CD4-positive, alpha-beta T cell (primary cell): ENCODE data around the gene MARCHF9. TPM values are rescaled to one million over a fixed set of nuclear protein-coding genes. Genes with fewer than 3 reads are reported as not detected.
A peak's percentile ranks its signal among the peaks of the same experiment; 100 is the strongest.

ENCODE experiments used
- ATAC-seq: fragments of 200-7000 bp; cut with Tn5 transposase; one replicate; pipeline ENCODE4 v1.10.0; 2022; ENCODE audit warnings: mild to moderate bottlenecking; ENCODE audit not compliant: poor library complexity
- CTCF ChIA-PET: fragments of 350-600 bp; sonication (Branson Sonifier 250); formaldehyde crosslinking; loops from one replicate; lab custom pipeline; 2021; ENCODE audit warnings: antibody characterized with exemption, inconsistent platforms; lab: Charles Lee
- POLR2A ChIA-PET: fragments of 350-600 bp; sonication (Branson Sonifier 250); formaldehyde crosslinking; loops from one replicate; lab custom pipeline; 2021; ENCODE audit warnings: antibody characterized with exemption, inconsistent platforms; lab: Charles Lee
- DNase-seq, 14 experiments: peaks; one replicate each; pipeline ENCODE4 v3.0.0-alpha.2; 2013 to 2020; ENCODE audit warnings: mixed read lengths in 2 of 14
- H3K27ac ChIP-seq, 2 donors: one replicate each; pipeline versions ENCODE4 v1.5.1 to v1.7.0; 2013; ENCODE audit warnings: low read length in 2 of 2, low read depth in 1 of 2, mild to moderate bottlenecking in 1 of 2
- H3K27me3 ChIP-seq, 2 experiments: 1 replicate in 1 of 2; 2 replicates in 1 of 2; pipeline versions ENCODE4 v1.6.1 to v1.7.0; 2013; ENCODE audit warnings: low read length in 2 of 2, control low read depth in 1 of 2, mild to moderate bottlenecking in 1 of 2, moderate library complexity in 1 of 2; ENCODE audit not compliant: insufficient read depth in 2 of 2, control insufficient read depth in 1 of 2
- H3K36me3 ChIP-seq: one replicate; pipeline ENCODE4 v1.6.1; 2013; ENCODE audit warnings: low read length, control low read depth; ENCODE audit not compliant: insufficient read depth
- H3K4me1 ChIP-seq: one replicate; pipeline ENCODE4 v1.6.1; 2013; ENCODE audit warnings: low read length, control low read depth; ENCODE audit not compliant: insufficient read depth
- H3K4me3 ChIP-seq: one replicate; pipeline ENCODE4 v1.5.1; 2013; ENCODE audit warnings: mild to moderate bottlenecking, low read length, moderate library complexity
- H3K9me3 ChIP-seq, 2 experiments: 1 replicate in 1 of 2; 2 replicates in 1 of 2; pipeline versions ENCODE4 v1.6.1 to v1.7.0; 2013; ENCODE audit warnings: low read length in 2 of 2, mild to moderate bottlenecking in 2 of 2, control low read depth in 1 of 2, moderate library complexity in 1 of 2; ENCODE audit not compliant: control insufficient read depth in 1 of 2, insufficient read depth in 1 of 2
- H3K27ac Mint-ChIP-seq: one replicate; pipeline ENCODE4 v1.8.0; 2020; ENCODE audit warnings: mixed read lengths
- H3K27me3 Mint-ChIP-seq: one replicate; pipeline ENCODE4 v1.8.0; 2021; ENCODE audit warnings: mixed read lengths
- H3K36me3 Mint-ChIP-seq: one replicate; pipeline ENCODE4 v1.8.0; 2021; ENCODE audit warnings: low read depth, mixed read lengths
- H3K4me1 Mint-ChIP-seq: one replicate; pipeline ENCODE4 v1.8.0; 2021; ENCODE audit warnings: low read depth, mixed read lengths
- H3K4me3 Mint-ChIP-seq: one replicate; pipeline ENCODE4 v1.8.0; 2020; ENCODE audit warnings: mild to moderate bottlenecking, mixed read lengths
- H3K9me3 Mint-ChIP-seq: one replicate; pipeline ENCODE4 v1.8.0; 2020; ENCODE audit warnings: mixed read lengths
- intact Hi-C, 2 experiments: fragments of 100-400 bp; cut with DNase I in 1 of 2; cut with micrococcal nuclease in 1 of 2; formaldehyde crosslinking; loops; one replicate each; pipeline versions ENCODE4 v1.15.1 to v1.9.0; 2023 to 2025; cut with DNase I, micrococcal nuclease
- total RNA-seq, 174 experiments: library from RNA in 2 of 174; stranded (reverse) in 2 of 174; gene quantifications; one replicate each; pipeline ENCODE4 v1.2.3 and lab custom pipeline; 2021 to 2026
- TF ChIP-seq, protein P1 (sequence below): fragments of 200-600 bp; IDR thresholded peaks from one replicate; pipeline ENCODE4 v1.8.0; 2022; ENCODE audit warnings: antibody characterized with exemption, mild to moderate bottlenecking

MARCHF9 gene
- total RNA-seq, 2 experiments from 2014 or later: 39.9 to 40.8 TPM

DNA sequence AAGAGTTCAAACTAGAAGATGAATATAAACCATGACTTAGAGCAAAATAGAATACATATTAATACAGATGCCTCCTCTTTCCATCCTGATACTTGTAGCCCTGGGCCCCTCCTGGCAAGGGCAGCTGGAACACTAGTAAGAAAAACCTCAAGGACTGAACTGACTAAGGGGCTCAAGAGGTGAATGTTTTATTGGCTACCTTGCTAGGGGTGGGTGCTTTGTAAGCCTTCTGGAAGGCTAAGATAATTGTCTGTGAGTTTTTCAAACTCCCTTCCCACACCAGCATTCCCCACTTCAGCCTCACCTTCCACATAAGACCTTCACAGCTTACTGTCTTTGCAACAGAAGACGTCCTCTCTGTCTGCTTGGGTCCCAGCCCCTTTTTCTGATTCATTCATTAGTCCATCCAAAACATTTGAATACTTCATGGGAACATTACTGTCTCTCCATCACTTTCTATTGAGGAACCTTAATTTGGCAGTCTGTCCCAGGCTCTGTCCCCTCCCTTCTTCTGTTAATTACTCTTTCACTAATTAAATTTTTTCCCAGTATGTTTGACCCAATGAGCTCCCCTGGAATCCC lies 1.1 kb upstream of the MARCHF9 start:
- Mint-ChIP-seq H3K9me3 (no peaks in the 10 kb centered on the region), H3K4me3 (peak overlapping the region; percentile 89), H3K27ac (peak overlapping the region; percentile 87), H3K4me1 (peaks cover 65% of the 10 kb centered on the region), H3K36me3 (peaks cover 51% of the 10 kb centered on the region), H3K27me3 (no peaks in the 10 kb centered on the region)
- ChIA-PET CTCF (no interaction called here), POLR2A (interaction anchor here (0.6 to 4.1 kb wide), 5 partner anchors 9 to 187 kb away, joined by 3 to 28 read pairs (median 4); partner anchors contain the start of genes EEF1AKMT3, METTL1, OS9 and TSPAN31)
- Histone ChIP-seq H3K4me1 (peaks cover 57% of the 10 kb centered on the region), H3K27ac (peak overlapping the region; percentile 56 to 75), H3K27me3 (no peaks in the 10 kb centered on the region), H3K9me3 (no peaks in the 10 kb centered on the region), H3K36me3 (peaks cover 25% of the 10 kb centered on the region), H3K4me3 (peak overlapping the region; percentile 61)
- TF ChIP-seq, protein P1, sequence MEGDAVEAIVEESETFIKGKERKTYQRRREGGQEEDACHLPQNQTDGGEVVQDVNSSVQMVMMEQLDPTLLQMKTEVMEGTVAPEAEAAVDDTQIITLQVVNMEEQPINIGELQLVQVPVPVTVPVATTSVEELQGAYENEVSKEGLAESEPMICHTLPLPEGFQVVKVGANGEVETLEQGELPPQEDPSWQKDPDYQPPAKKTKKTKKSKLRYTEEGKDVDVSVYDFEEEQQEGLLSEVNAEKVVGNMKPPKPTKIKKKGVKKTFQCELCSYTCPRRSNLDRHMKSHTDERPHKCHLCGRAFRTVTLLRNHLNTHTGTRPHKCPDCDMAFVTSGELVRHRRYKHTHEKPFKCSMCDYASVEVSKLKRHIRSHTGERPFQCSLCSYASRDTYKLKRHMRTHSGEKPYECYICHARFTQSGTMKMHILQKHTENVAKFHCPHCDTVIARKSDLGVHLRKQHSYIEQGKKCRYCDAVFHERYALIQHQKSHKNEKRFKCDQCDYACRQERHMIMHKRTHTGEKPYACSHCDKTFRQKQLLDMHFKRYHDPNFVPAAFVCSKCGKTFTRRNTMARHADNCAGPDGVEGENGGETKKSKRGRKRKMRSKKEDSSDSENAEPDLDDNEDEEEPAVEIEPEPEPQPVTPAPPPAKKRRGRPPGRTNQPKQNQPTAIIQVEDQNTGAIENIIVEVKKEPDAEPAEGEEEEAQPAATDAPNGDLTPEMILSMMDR: no peak
- DNase-seq (peak in 2 of 14 experiments; percentile 16 to 28), ATAC-seq (no peak)
- intact Hi-C loops: loop anchor here (5.0 kb wide), 3 partner anchors 93 to 277 kb away; partner anchors contain the start of genes ARHGAP9 (in 1 of the 2), CTDSP2 (in 1 of the 2), DDIT3 (in 1 of the 2) and MBD6 (in 1 of the 2)

DNA sequence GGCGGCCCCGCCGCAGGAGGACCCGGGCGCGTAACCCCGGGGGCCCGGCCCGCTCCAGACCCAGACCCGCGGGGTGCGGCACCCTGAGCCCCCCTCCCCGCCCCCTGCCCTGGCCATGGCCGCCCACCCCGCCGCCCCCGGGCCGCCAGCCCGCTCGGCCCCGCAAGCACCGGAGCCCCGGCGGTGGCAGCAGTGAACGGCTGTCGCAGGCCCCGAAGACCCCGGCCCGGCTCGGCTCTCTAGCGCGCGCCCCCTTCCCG lies 221 bp downstream of the MARCHF9 start:
- Histone ChIP-seq H3K27ac (peak overlapping the region in 1 of 2 donors; percentile 75), H3K4me3 (peak overlapping the region; percentile 61), H3K27me3 (no peaks in the 10 kb centered on the region), H3K36me3 (peaks cover 24% of the 10 kb centered on the region), H3K4me1 (peaks cover 63% of the 10 kb centered on the region), H3K9me3 (no peaks in the 10 kb centered on the region)
- intact Hi-C loops: loop anchor here in 1 of 2 experiments (5.0 kb wide), 1 partner anchor 77 kb away; no protein-coding TSS in a partner anchor
- no peaks in the 10 kb centered on the region for H3K9me3 Mint-ChIP-seq
- TF ChIP-seq, protein P1: no peak
- CTCF ChIA-PET: interaction anchor here (2.4 to 2.5 kb wide), 2 partner anchors 14 to 27 kb away, joined by 12 to 20 read pairs; partner anchors contain the start of gene TSFM
- peaks cover 56% of the 10 kb centered on the region for H3K36me3 Mint-ChIP-seq
- POLR2A ChIA-PET: interaction anchor here (2.5 to 4.1 kb wide), 3 partner anchors 10 to 91 kb away, joined by 7 to 28 read pairs (median 26); partner anchors contain the start of genes CTDSP2 and TSPAN31
- H3K4me1 Mint-ChIP-seq: peaks cover 73% of the 10 kb centered on the region
- H3K4me3 Mint-ChIP-seq: no peak overlapping the region
- ATAC-seq: no peak
- H3K27me3 Mint-ChIP-seq: no peaks in the 10 kb centered on the region
- peak in 1 of 14 experiments; percentile 6 for DNase-seq
- no peak overlapping the region for H3K27ac Mint-ChIP-seq

DNA sequence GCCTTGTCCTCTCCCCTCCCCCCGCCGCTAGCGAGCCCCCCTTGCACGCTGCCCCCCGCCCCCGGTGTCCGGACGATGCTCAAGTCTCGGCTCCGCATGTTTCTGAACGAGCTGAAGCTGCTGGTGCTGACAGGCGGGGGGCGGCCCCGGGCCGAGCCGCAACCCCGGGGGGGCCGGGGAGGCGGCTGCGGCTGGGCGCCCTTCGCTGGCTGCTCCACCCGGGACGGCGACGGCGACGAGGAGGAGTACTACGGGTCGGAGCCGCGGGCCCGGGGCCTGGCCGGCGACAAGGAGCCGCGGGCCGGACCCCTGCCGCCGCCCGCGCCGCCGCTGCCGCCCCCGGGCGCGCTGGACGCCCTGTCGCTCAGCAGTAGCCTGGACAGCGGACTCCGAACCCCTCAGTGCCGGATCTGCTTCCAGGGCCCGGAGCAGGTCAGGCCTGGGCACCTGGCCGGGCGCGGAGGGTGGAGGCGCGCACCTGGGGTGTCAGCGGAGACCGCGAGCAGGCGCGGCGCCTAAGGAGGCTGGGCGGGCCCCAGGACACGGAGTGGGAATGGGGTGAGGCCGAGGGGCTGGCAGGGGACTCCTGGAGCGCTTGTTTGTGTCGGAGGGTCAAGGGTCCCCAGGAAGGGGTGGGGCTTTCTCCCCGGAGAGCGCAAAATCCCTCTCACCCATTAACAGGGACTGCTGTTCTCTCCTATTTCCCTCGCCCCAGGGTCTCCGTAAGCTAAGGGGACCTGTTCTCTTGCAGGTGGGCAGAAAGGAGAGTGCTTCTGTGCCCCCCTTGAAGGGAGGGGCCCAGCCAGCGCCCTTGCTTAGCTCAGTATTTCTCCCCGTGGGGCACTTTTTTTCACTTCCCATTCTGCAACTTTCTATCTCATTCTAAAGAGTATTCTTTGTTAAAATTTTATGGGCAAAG lies 810 bp downstream of the MARCHF9 start:
- Histone ChIP-seq H3K27me3 (no peaks in the 10 kb centered on the region), H3K4me3 (peak overlapping the region; percentile 61), H3K4me1 (peaks cover 60% of the 10 kb centered on the region), H3K9me3 (no peaks in the 10 kb centered on the region), H3K27ac (peak overlapping the region in 1 of 2 donors; percentile 63), H3K36me3 (peaks cover 18% of the 10 kb centered on the region)
- ATAC-seq: no peak
- ChIA-PET CTCF (interaction anchor here (1.0 to 2.5 kb wide), 12 partner anchors 8 to 172 kb away, joined by 3 to 20 read pairs (median 8); partner anchors contain the start of genes CYP27B1, EEF1AKMT3, METTL1 and TSFM), POLR2A (interaction anchor here (0.6 to 4.1 kb wide), 10 partner anchors 11 to 141 kb away, joined by 3 to 28 read pairs (median 8); partner anchors contain the start of genes CTDSP2, CYP27B1, EEF1AKMT3 and METTL1)
- Mint-ChIP-seq H3K4me3 (peak overlapping the region; percentile 92), H3K9me3 (no peaks in the 10 kb centered on the region), H3K27ac (peak overlapping the region; percentile 93), H3K36me3 (peaks cover 50% of the 10 kb centered on the region), H3K27me3 (no peaks in the 10 kb centered on the region), H3K4me1 (peaks cover 68% of the 10 kb centered on the region)
- peak in 10 of 14 experiments; percentile 29 to 78 (median 43) for DNase-seq
- TF ChIP-seq, protein P1: no peak
- intact Hi-C loops: loop anchor here (1.0 to 5.0 kb wide), 4 partner anchors 10 to 77 kb away; partner anchors contain the start of gene TSFM (in 1 of the 2)
